Spleen (tissue), 11 donors: ENCODE data around the gene CTNNA2. TPM values are rescaled to one million over a fixed set of nuclear protein-coding genes. Genes with fewer than 3 reads are reported as not detected.

Source experiments
- DNase-seq: peaks from one replicate; pipeline ENCODE4 v3.0.0-alpha.2; 2020
- H3K27ac ChIP-seq, 8 donors: fragments of 200-600 bp; sonication (generic) in 7 of 8; 1 replicate in 4 of 8; 2 replicates in 4 of 8; pipeline versions ENCODE4 v1.5.0 to v1.8.0; 2016 to 2021; ENCODE audit warnings: inconsistent platforms in 4 of 8, mild to moderate bottlenecking in 4 of 8, moderate library complexity in 1 of 8
- H3K27me3 ChIP-seq, 7 donors: fragments of 200-600 bp; sonication (generic) in 6 of 7; replicated peaks in 1 of 7; 1 replicate in 4 of 7; 2 replicates in 3 of 7; pipeline versions ENCODE4 v1.5.0 to v1.8.0; 2016 to 2021; ENCODE audit warnings: inconsistent platforms in 3 of 7, mild to moderate bottlenecking in 1 of 7
- H3K36me3 ChIP-seq, 6 donors: fragments of 200-600 bp; sonication (generic) in 5 of 6; 1 replicate in 4 of 6; 2 replicates in 2 of 6; pipeline versions ENCODE4 v1.5.0 to v1.8.0; 2016 to 2021; ENCODE audit warnings: inconsistent platforms in 2 of 6
- H3K4me1 ChIP-seq, 6 donors: fragments of 200-600 bp; sonication (generic) in 5 of 6; 1 replicate in 3 of 6; 2 replicates in 3 of 6; pipeline versions ENCODE4 v1.5.0 to v1.8.0; 2016 to 2021; ENCODE audit warnings: inconsistent platforms in 3 of 6
- H3K4me3 ChIP-seq, 8 donors: fragments of 200-600 bp; sonication (generic) in 7 of 8; 1 replicate in 4 of 8; 2 replicates in 4 of 8; pipeline versions ENCODE4 v1.5.0 to v1.8.0; 2016 to 2021; ENCODE audit warnings: inconsistent platforms in 4 of 8, mild to moderate bottlenecking in 4 of 8, moderate library complexity in 2 of 8
- H3K9me3 ChIP-seq, 8 donors: fragments of 200-600 bp; sonication (generic) in 7 of 8; 1 replicate in 4 of 8; 2 replicates in 4 of 8; pipeline versions ENCODE4 v1.5.0 to v1.8.0; 2016 to 2021; ENCODE audit warnings: inconsistent platforms in 4 of 8
- POLR2A ChIP-seq, 3 donors: fragments of 450-650 bp; IDR thresholded peaks; one replicate each; pipeline ENCODE4 v1.5.1; 2017; ENCODE audit warnings: antibody characterized with exemption in 3 of 3, mild to moderate bottlenecking in 1 of 3
- POLR2AphosphoS5 ChIP-seq, 3 donors: sonication (generic); formaldehyde crosslinking; IDR thresholded peaks; one replicate each; pipeline ENCODE4 v1.5.1; 2017; ENCODE audit warnings: antibody characterized with exemption in 3 of 3
- WGBS, 5 donors: extraction: QIAGEN DNeasy Blood & Tissue Kit in 3 of 5; methylation state at CpG; one replicate each; pipeline versions ENCODE4 v1.1.5 to v1.1.7; 2013 to 2018; 5-methylcytosine and 5-hydroxymethylcytosine counted together
- intact Hi-C: fragments of 100-400 bp; cut with DNase I; formaldehyde crosslinking; loops from one replicate; pipeline ENCODE4 v1.15.0; 2023; ENCODE audit warnings: low total_unique reads
- polyA plus RNA-seq, 3 donors: library from polyadenylated mRNA; stranded (reverse); fragments of 200-250 nt; gene quantifications; one replicate each; pipeline ENCODE4 v1.2.1, GENCODE V29; 2013
- total RNA-seq, 7 donors: library from RNA; depleted of rRNA in 3 of 7; stranded (reverse); fragments of >200 nt in 3 of 7; fragmentation: NEBNext Ultra II Directional in 4 of 7; extraction: Animal tissue kit (Norgen Biotek cat#: 25700) in 4 of 7; gene quantifications; one replicate each; pipeline versions ENCODE4 v1.1.0 to v1.2.1, GENCODE V29; 2016 to 2021
- TF ChIP-seq, protein P1 (sequence below), 11 experiments: fragments of 200-600 bp in 7 of 11; fragments of 450-650 bp in 4 of 11; sonication (generic) in 4 of 11; IDR thresholded peaks in 8 of 11; conservative IDR thresholded peaks in 3 of 11; 1 replicate in 7 of 11; 2 replicates in 4 of 11; pipeline versions ENCODE4 v1.4.0 to v1.8.0; 2016 to 2021; ENCODE audit warnings: antibody characterized with exemption in 11 of 11, inconsistent platforms in 4 of 11, mild to moderate bottlenecking in 1 of 11
- donor health status: healthy with polysubstance abuse.
- donor health status: DM: no; HTN: no; CAD: no; lungs with moderate emphysema.
- donor health status: DM: no; HTN: no; CAD: no.
- donor health status: Bipolar disorder and iron deficiency.
- donor health status: healthy.
- donor health status: DM: no; HTN: no; CAD: no.
- donor health status: DM: yes; HTN: yes; CAD: no.

The CTNNA2 gene
- total and polyA plus RNA-seq, 10 donors, result not detected

DNA sequence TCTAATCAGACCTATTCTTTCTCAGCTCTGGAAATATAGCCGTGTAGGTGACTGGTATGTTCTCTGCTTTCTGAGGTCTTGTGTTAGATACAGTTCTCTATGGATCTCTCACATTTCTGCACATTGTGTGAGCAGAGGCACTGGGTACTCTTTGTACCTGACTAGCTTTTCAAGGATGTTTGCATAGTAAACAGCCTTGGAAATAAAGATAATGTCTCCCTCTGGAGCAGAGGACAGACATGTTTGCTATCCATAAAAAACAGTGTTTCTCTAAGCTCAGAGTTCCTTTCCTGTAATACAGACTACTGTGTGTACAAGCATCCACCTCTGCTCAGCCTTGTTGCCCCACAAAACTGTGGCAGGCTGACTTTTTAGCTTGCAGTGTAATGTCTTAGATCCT is 279.2 kb downstream of the CTNNA2 start:
- intact Hi-C loops, result no loop called here

DNA sequence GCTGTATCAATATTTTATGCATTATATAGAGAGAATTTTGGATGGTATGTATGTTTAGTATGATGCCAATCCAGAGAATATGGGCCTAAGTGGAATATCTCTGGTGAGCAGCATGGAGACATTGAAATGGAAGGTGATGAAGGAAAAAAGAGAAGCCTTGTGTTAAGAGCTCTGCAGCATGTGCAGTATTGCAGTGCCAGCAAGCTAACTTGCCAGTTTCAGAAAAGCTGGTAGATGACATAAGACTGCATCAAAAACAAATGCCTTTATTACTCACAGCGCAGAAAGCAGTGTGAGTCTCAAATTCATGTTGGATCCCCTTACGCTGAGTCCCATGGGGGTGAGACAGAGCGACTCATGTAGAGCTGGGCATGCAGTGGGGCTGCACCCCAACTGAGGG is 280.2 kb downstream of the CTNNA2 start:
- Histone ChIP-seq H3K9me3 (no peaks in the 10 kb centered on the region), H3K27me3 (no peaks in the 10 kb centered on the region), H3K4me3 (no peak overlapping the region), H3K36me3 (no peaks in the 10 kb centered on the region), H3K4me1 (no peaks in the 10 kb centered on the region), H3K27ac (no peak overlapping the region)
- no peak for DNase-seq
- WGBS, 5 donors, result 84 to 91% (median 90%) methylated on average over 3 of the region's 3 CpGs
- intact Hi-C loops, result no loop called here
- no peak for TF ChIP-seq POLR2AphosphoS5 (IDR thresholded peaks at IDR 0.05)
- TF ChIP-seq, protein P1, sequence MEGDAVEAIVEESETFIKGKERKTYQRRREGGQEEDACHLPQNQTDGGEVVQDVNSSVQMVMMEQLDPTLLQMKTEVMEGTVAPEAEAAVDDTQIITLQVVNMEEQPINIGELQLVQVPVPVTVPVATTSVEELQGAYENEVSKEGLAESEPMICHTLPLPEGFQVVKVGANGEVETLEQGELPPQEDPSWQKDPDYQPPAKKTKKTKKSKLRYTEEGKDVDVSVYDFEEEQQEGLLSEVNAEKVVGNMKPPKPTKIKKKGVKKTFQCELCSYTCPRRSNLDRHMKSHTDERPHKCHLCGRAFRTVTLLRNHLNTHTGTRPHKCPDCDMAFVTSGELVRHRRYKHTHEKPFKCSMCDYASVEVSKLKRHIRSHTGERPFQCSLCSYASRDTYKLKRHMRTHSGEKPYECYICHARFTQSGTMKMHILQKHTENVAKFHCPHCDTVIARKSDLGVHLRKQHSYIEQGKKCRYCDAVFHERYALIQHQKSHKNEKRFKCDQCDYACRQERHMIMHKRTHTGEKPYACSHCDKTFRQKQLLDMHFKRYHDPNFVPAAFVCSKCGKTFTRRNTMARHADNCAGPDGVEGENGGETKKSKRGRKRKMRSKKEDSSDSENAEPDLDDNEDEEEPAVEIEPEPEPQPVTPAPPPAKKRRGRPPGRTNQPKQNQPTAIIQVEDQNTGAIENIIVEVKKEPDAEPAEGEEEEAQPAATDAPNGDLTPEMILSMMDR (IDR thresholded peaks at IDR 0.05 in 8 of 11, conservative IDR thresholded peaks at IDR 0.05 in 3 of 11), result no peak
- TF ChIP-seq POLR2A (IDR thresholded peaks at IDR 0.05), result no peak

More for the DNA sequence above, 279.2 kb downstream of the CTNNA2 start:
- no peaks in the 10 kb centered on the region for H3K4me1 ChIP-seq
- no peak for DNase-seq
- no peaks in the 10 kb centered on the region for H3K27me3 ChIP-seq
- H3K27ac ChIP-seq, result no peak overlapping the region
- TF ChIP-seq, protein P1 (IDR thresholded peaks at IDR 0.05 in 8 of 11, conservative IDR thresholded peaks at IDR 0.05 in 3 of 11), result no peak
- TF ChIP-seq POLR2AphosphoS5 (IDR thresholded peaks at IDR 0.05) (no peak), POLR2A (IDR thresholded peaks at IDR 0.05) (no peak)
- H3K9me3 ChIP-seq, result no peaks in the 10 kb centered on the region
- no peaks in the 10 kb centered on the region for H3K36me3 ChIP-seq
- no peak overlapping the region for H3K4me3 ChIP-seq
- 86 to 96% (median 90%) methylated on average over 1 of the region's 1 CpG for WGBS, 5 donors

DNA sequence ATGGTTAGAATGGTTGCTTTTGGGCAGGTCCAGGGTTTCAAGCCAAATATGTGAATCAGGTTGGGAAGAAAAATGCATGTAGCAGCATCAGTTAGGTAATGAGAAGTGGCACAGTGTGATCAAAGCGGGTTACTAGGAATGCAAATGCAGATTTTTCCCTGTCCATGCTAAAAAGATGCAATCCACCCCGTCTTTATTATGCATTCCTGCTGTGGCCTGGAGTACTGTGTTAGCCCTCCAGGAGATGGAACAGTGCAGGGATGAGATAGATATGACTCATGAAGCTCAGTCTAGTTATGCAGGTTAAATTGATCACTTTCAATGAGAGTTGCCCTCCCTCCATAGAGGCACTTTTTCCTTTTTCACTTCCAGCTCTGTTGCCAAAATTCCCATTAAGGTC is 283.8 kb downstream of the CTNNA2 start:
- no peaks in the 10 kb centered on the region for H3K4me1 ChIP-seq
- no peaks in the 10 kb centered on the region for H3K27me3 ChIP-seq
- no peaks in the 10 kb centered on the region for H3K9me3 ChIP-seq
- WGBS, 5 donors, result 73 to 82% (median 78%) methylated on average over 2 of the region's 2 CpGs
- no peak overlapping the region for H3K4me3 ChIP-seq
- H3K27ac ChIP-seq, result no peak overlapping the region
- no peak for DNase-seq
- H3K36me3 ChIP-seq, result no peaks in the 10 kb centered on the region
- intact Hi-C loops, result no loop called here
- no peak for TF ChIP-seq POLR2A (IDR thresholded peaks at IDR 0.05)
- TF ChIP-seq POLR2AphosphoS5 (IDR thresholded peaks at IDR 0.05), result no peak
- TF ChIP-seq, protein P1 (IDR thresholded peaks at IDR 0.05 in 8 of 11, conservative IDR thresholded peaks at IDR 0.05 in 3 of 11), result no peak

DNA sequence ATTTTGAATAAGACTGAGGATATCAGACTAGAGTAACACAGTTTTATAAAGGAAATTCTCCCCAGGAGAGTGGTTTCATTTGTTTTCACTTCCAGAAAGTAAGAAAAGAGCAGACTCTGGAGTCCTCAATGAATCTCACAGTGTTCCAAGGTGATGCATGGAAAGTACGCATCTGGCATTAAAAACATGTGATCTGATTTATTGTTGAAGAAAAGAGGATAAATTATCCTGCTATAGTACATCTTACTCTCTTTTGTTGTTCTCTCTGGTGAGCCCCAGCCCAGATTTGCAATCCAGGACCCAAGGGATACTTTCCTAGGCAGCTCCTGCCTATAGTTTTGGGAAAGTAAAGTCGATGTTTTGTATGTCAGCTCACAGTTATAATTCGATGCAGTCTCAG is 285.9 kb downstream of the CTNNA2 start:
- H3K27me3 ChIP-seq, result no peaks in the 10 kb centered on the region
- 62 to 97% (median 82%) methylated on average over 3 of the region's 3 CpGs for WGBS, 5 donors
- TF ChIP-seq POLR2A (IDR thresholded peaks at IDR 0.05) (no peak), POLR2AphosphoS5 (IDR thresholded peaks at IDR 0.05) (no peak)
- TF ChIP-seq, protein P1 (IDR thresholded peaks at IDR 0.05 in 8 of 11, conservative IDR thresholded peaks at IDR 0.05 in 3 of 11), result no peak
- H3K4me1 ChIP-seq, result no peaks in the 10 kb centered on the region
- intact Hi-C loops, result no loop called here
- no peak overlapping the region for H3K4me3 ChIP-seq
- H3K27ac ChIP-seq, result no peak overlapping the region
- H3K36me3 ChIP-seq, result no peaks in the 10 kb centered on the region
- H3K9me3 ChIP-seq, result no peaks in the 10 kb centered on the region
- DNase-seq, result no peak
